Measurements from ENCODE around the gene FMNL2. TPM values are rescaled to one million over a fixed set of nuclear protein-coding genes. Genes with fewer than 3 reads are reported as not detected.

Gene FMNL2
- total RNA-seq, 5 donors from 2014 or later (not counting 1 experiment from before 2014, with no cell fraction given): 0.63 to 0.96 (median 0.75) TPM

GRCh38 chr2:152511981-152512380, 177.0 kb downstream of the FMNL2 start:
- POLR2A ChIA-PET: no interaction called here

DNA sequence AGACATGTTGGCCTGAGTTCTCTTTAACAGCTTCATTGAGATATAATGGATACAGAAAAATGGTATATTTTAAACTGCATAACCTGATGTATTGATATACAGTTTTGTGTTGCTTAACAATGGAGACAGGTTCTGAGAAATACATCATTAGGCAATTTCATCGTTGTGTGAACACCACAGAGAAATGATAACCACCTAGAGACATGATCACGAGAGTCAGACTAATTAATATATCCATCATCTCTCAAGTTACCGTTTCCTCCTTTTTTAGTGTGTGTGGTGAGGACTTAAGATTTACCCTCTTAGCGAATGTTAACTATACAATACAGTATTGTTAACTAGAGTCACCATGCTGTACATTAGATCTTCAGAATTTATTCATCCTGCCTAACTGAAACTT, 178.1 kb downstream of the FMNL2 start:
- no peak for DNase-seq
- no CpG with 5 or more reads among the region's 4 CpGs for WGBS (ENCODE audit: insufficient coverage)
- ChIA-PET CTCF (no interaction called here), POLR2A (no interaction called here)
- Mint-ChIP-seq H3K4me3 (no peak overlapping the region), H3K9me3 (no peaks in the 10 kb centered on the region), H3K27me3 (peaks cover 2 to 4% of the 10 kb centered on the region in 2 donors), H3K36me3 (no peaks in the 10 kb centered on the region), H3K27ac (no peak overlapping the region), H3K4me1 (no peaks in the 10 kb centered on the region)
- Histone ChIP-seq H3K27ac (ENCODE audit: low read length) (no peak overlapping the region), H3K4me1 (ENCODE audit: control insufficient read depth in 1 of 2, extremely low read depth in 1 of 2, insufficient read depth in 2 of 2, low read length in 2 of 2) (no peaks in the 10 kb centered on the region), H3K27me3 (replicated peaks in 1 of 2; ENCODE audit: control insufficient read depth in 2 of 2, extremely low read depth in 1 of 2, insufficient read depth in 2 of 2, low read length in 1 of 2) (no peaks in the 10 kb centered on the region), H3K36me3 (ENCODE audit: control insufficient read depth in 2 of 2, extremely low read depth in 1 of 2, insufficient read depth in 1 of 2, low read length in 1 of 2) (no peaks in the 10 kb centered on the region), H3K9me3 (no peaks in the 10 kb centered on the region), H3K4me3 (ENCODE audit: control insufficient read depth in 1 of 2, extremely low read depth in 1 of 2, low read length in 1 of 2) (no peak overlapping the region)
- no peak for ATAC-seq (replicated peaks in 1 of 4)

More at GRCh38 chr2:152511981-152512380, 177.0 kb downstream of the FMNL2 start:
- H3K27me3 ChIP-seq (replicated peaks in 1 of 2; ENCODE audit: control insufficient read depth in 2 of 2, extremely low read depth in 1 of 2, insufficient read depth in 2 of 2, low read length in 1 of 2): no peaks in the 10 kb centered on the region
- no peaks in the 10 kb centered on the region for H3K9me3 Mint-ChIP-seq
- no peaks in the 10 kb centered on the region for H3K36me3 ChIP-seq (ENCODE audit: control insufficient read depth in 2 of 2, extremely low read depth in 1 of 2, insufficient read depth in 1 of 2, low read length in 1 of 2)
- peaks cover 0 to 4% of the 10 kb centered on the region in 2 donors for H3K27me3 Mint-ChIP-seq
- H3K4me1 ChIP-seq (ENCODE audit: control insufficient read depth in 1 of 2, extremely low read depth in 1 of 2, insufficient read depth in 2 of 2, low read length in 2 of 2): no peaks in the 10 kb centered on the region
- H3K36me3 Mint-ChIP-seq: no peaks in the 10 kb centered on the region
- 57% methylated on average over 1 of the region's 2 CpGs for WGBS (ENCODE audit: insufficient coverage)
- no peak overlapping the region for H3K4me3 ChIP-seq (ENCODE audit: control insufficient read depth in 1 of 2, extremely low read depth in 1 of 2, low read length in 1 of 2)
- H3K27ac Mint-ChIP-seq: no peak overlapping the region
- CTCF ChIA-PET: no interaction called here
- DNase-seq (no peak), ATAC-seq (replicated peaks in 1 of 4) (no peak)
- no peak overlapping the region for H3K27ac ChIP-seq (ENCODE audit: low read length)
- no peaks in the 10 kb centered on the region for H3K4me1 Mint-ChIP-seq
- no peak overlapping the region for H3K4me3 Mint-ChIP-seq
- H3K9me3 ChIP-seq: no peaks in the 10 kb centered on the region

- CTCF ChIA-PET: no interaction called here
- no peak for ATAC-seq (replicated peaks in 1 of 4)
- Mint-ChIP-seq H3K4me3 (no peak overlapping the region), H3K4me1 (no peaks in the 10 kb centered on the region), H3K27me3 (peaks cover 2 to 7% of the 10 kb centered on the region in 2 donors), H3K36me3 (no peaks in the 10 kb centered on the region), H3K9me3 (no peaks in the 10 kb centered on the region), H3K27ac (no peak overlapping the region)
- POLR2A ChIA-PET: no interaction called here
- no peak overlapping the region for H3K4me3 ChIP-seq (ENCODE audit: control insufficient read depth in 1 of 2, extremely low read depth in 1 of 2, low read length in 1 of 2)
- H3K27ac ChIP-seq (ENCODE audit: low read length): no peak overlapping the region
- H3K4me1 ChIP-seq (ENCODE audit: control insufficient read depth in 1 of 2, extremely low read depth in 1 of 2, insufficient read depth in 2 of 2, low read length in 2 of 2): no peaks in the 10 kb centered on the region
- no CpG with 5 or more reads among the region's 2 CpGs for WGBS (ENCODE audit: insufficient coverage)
- H3K36me3 ChIP-seq (ENCODE audit: control insufficient read depth in 2 of 2, extremely low read depth in 1 of 2, insufficient read depth in 1 of 2, low read length in 1 of 2): no peaks in the 10 kb centered on the region
- no peaks in the 10 kb centered on the region for H3K27me3 ChIP-seq (replicated peaks in 1 of 2; ENCODE audit: control insufficient read depth in 2 of 2, extremely low read depth in 1 of 2, insufficient read depth in 2 of 2, low read length in 1 of 2)
- no peak for DNase-seq
- no peaks in the 10 kb centered on the region for H3K9me3 ChIP-seq
Observed at GRCh38 chr2:152513681-152514080, 178.7 kb downstream of the FMNL2 start.

- H3K27me3 Mint-ChIP-seq: peaks cover 4 to 9% of the 10 kb centered on the region in 2 donors
- Histone ChIP-seq H3K27me3 (replicated peaks in 1 of 2; ENCODE audit: control insufficient read depth in 2 of 2, extremely low read depth in 1 of 2, insufficient read depth in 2 of 2, low read length in 1 of 2) (no peaks in the 10 kb centered on the region), H3K36me3 (ENCODE audit: control insufficient read depth in 2 of 2, extremely low read depth in 1 of 2, insufficient read depth in 1 of 2, low read length in 1 of 2) (no peaks in the 10 kb centered on the region), H3K4me3 (ENCODE audit: control insufficient read depth in 1 of 2, extremely low read depth in 1 of 2, low read length in 1 of 2) (no peak overlapping the region), H3K27ac (ENCODE audit: low read length) (no peak overlapping the region), H3K9me3 (no peaks in the 10 kb centered on the region), H3K4me1 (ENCODE audit: control insufficient read depth in 1 of 2, extremely low read depth in 1 of 2, insufficient read depth in 2 of 2, low read length in 2 of 2) (no peaks in the 10 kb centered on the region)
- no peak for DNase-seq
- no peaks in the 10 kb centered on the region for H3K36me3 Mint-ChIP-seq
- no peaks in the 10 kb centered on the region for H3K9me3 Mint-ChIP-seq
- no peak overlapping the region for H3K4me3 Mint-ChIP-seq
- no peaks in the 10 kb centered on the region for H3K4me1 Mint-ChIP-seq
- ChIA-PET POLR2A (no interaction called here), CTCF (no interaction called here)
- no peak overlapping the region for H3K27ac Mint-ChIP-seq
- ATAC-seq (replicated peaks in 1 of 4): no peak
- no CpG with 5 or more reads among the region's 1 CpG for WGBS (ENCODE audit: insufficient coverage)
Observed at GRCh38 chr2:152518034-152518433, 183.1 kb downstream of the FMNL2 start.

- H3K27me3 ChIP-seq (replicated peaks in 1 of 2; ENCODE audit: control insufficient read depth in 2 of 2, extremely low read depth in 1 of 2, insufficient read depth in 2 of 2, low read length in 1 of 2): no peaks in the 10 kb centered on the region
- no peaks in the 10 kb centered on the region for H3K4me1 ChIP-seq (ENCODE audit: control insufficient read depth in 1 of 2, extremely low read depth in 1 of 2, insufficient read depth in 2 of 2, low read length in 2 of 2)
- no peaks in the 10 kb centered on the region for H3K36me3 ChIP-seq (ENCODE audit: control insufficient read depth in 2 of 2, extremely low read depth in 1 of 2, insufficient read depth in 1 of 2, low read length in 1 of 2)
- ChIA-PET POLR2A (interaction anchor here in 1 of 2 donors (0.6 kb wide), 1 partner anchor 348 kb away, joined by 3 read pairs; no protein-coding TSS in a partner anchor), CTCF (no interaction called here)
- no peak overlapping the region for H3K27ac ChIP-seq (ENCODE audit: low read length)
- Mint-ChIP-seq H3K27ac (no peak overlapping the region), H3K4me3 (no peak overlapping the region), H3K36me3 (no peaks in the 10 kb centered on the region), H3K27me3 (peaks cover 4 to 9% of the 10 kb centered on the region in 2 donors), H3K4me1 (no peaks in the 10 kb centered on the region), H3K9me3 (no peaks in the 10 kb centered on the region)
- no peaks in the 10 kb centered on the region for H3K9me3 ChIP-seq
- ATAC-seq (replicated peaks in 1 of 4) (no peak), DNase-seq (no peak)
- 94% methylated on average over 9 of the region's 14 CpGs for WGBS (ENCODE audit: insufficient coverage)
- no peak overlapping the region for H3K4me3 ChIP-seq (ENCODE audit: control insufficient read depth in 1 of 2, extremely low read depth in 1 of 2, low read length in 1 of 2)
Observed at GRCh38 chr2:152518641-152519580, 183.9 kb downstream of the FMNL2 start.

- no peak for DNase-seq
- Mint-ChIP-seq H3K4me1 (no peaks in the 10 kb centered on the region), H3K36me3 (no peaks in the 10 kb centered on the region), H3K27ac (no peak overlapping the region), H3K4me3 (no peak overlapping the region), H3K9me3 (no peaks in the 10 kb centered on the region), H3K27me3 (peaks cover 4 to 9% of the 10 kb centered on the region in 2 donors)
- H3K36me3 ChIP-seq (ENCODE audit: control insufficient read depth in 2 of 2, extremely low read depth in 1 of 2, insufficient read depth in 1 of 2, low read length in 1 of 2): no peaks in the 10 kb centered on the region
- no peaks in the 10 kb centered on the region for H3K4me1 ChIP-seq (ENCODE audit: control insufficient read depth in 1 of 2, extremely low read depth in 1 of 2, insufficient read depth in 2 of 2, low read length in 2 of 2)
- H3K4me3 ChIP-seq (ENCODE audit: control insufficient read depth in 1 of 2, extremely low read depth in 1 of 2, low read length in 1 of 2): no peak overlapping the region
- no peaks in the 10 kb centered on the region for H3K27me3 ChIP-seq (replicated peaks in 1 of 2; ENCODE audit: control insufficient read depth in 2 of 2, extremely low read depth in 1 of 2, insufficient read depth in 2 of 2, low read length in 1 of 2)
- POLR2A ChIA-PET: interaction anchor here in 1 of 2 donors (0.6 kb wide), 1 partner anchor 349 kb away, joined by 3 read pairs; no protein-coding TSS in a partner anchor
- H3K9me3 ChIP-seq: no peaks in the 10 kb centered on the region
- CTCF ChIA-PET: no interaction called here
- ATAC-seq (replicated peaks in 1 of 4): no peak
- H3K27ac ChIP-seq (ENCODE audit: low read length): no peak overlapping the region
- WGBS (ENCODE audit: insufficient coverage): no CpG with 5 or more reads among the region's 2 CpGs
Observed at GRCh38 chr2:152519581-152519952, 184.6 kb downstream of the FMNL2 start.
